PC-9 (cell line): Measurements from ENCODE around the gene DNMT3B. TPM values are rescaled to one million over a fixed set of nuclear protein-coding genes. Genes with fewer than 3 reads are reported as not detected.
A peak's percentile ranks its signal among the peaks of the same experiment; 100 is the strongest.
"Not testable (repeated sequence)": the region's sequence is repeated elsewhere in the genome, so short reads cannot be mapped to it uniquely, and the experiment has no call there.

ENCODE experiments used
- BruUV-seq: library from RNA; stranded (reverse); fragments of 400-500 nt; replicated peaks from 2 replicates; lab custom pipeline; 2021; lab: Mats Ljungman, UMichigan
- CTCF ChIA-PET: fragments of 300-600 bp; sonication (Branson Sonifier 250); formaldehyde crosslinking; loops from one replicate; lab custom pipeline; 2022; ENCODE audit warnings: antibody characterized with exemption; lab: Charles Lee
- POLR2A ChIA-PET: fragments of 300-600 bp; sonication (Branson Sonifier 250); formaldehyde crosslinking; loops from one replicate; lab custom pipeline; 2022; ENCODE audit warnings: antibody characterized with exemption; ENCODE audit not compliant: unreplicated experiment; lab: Charles Lee
- DNase-seq, 2 experiments: peaks; one replicate each; pipeline versions ENCODE4 v3.0.0 to v3.0.0-alpha.2; 2015 to 2022; ENCODE audit warnings: mixed read lengths in 1 of 2
- H2AFZ ChIP-seq: fragments of 200-600 bp; sonication (generic); 2 replicates; pipeline ENCODE4 v1.8.1; 2017; ENCODE audit warnings: antibody characterized with exemption
- H3F3A ChIP-seq: fragments of 200-600 bp; sonication (generic); 2 replicates; pipeline ENCODE4 v1.8.1; 2017; ENCODE audit warnings: antibody characterized with exemption, mild to moderate bottlenecking, low read depth; ENCODE audit not compliant: insufficient read depth
- H3K27ac ChIP-seq: fragments of 200-600 bp; sonication (generic); 2 replicates; pipeline ENCODE4 v1.6.1; 2016; ENCODE audit warnings: mixed run types
- H3K27me3 ChIP-seq: fragments of 200-600 bp; sonication (generic); 2 replicates; pipeline ENCODE4 v1.6.1; 2016; ENCODE audit warnings: low read depth, mixed run types; ENCODE audit not compliant: insufficient read depth
- H3K36me3 ChIP-seq: fragments of 200-600 bp; sonication (generic); 2 replicates; pipeline ENCODE4 v1.6.1; 2016; ENCODE audit warnings: low read depth, mixed run types
- H3K4me1 ChIP-seq: fragments of 200-600 bp; sonication (generic); replicated peaks from 2 replicates; pipeline ENCODE4 v1.6.1; 2016; ENCODE audit warnings: mixed run types; ENCODE audit not compliant: insufficient read depth
- H3K4me2 ChIP-seq: fragments of 200-600 bp; sonication (generic); 2 replicates; pipeline ENCODE4 v1.6.1; 2017; ENCODE audit warnings: mixed run types
- H3K4me3 ChIP-seq: fragments of 200-600 bp; sonication (generic); 2 replicates; pipeline ENCODE4 v1.6.1; 2016; ENCODE audit warnings: mixed run types
- H3K79me2 ChIP-seq: fragments of 200-600 bp; sonication (generic); 2 replicates; pipeline ENCODE4 v1.6.1; 2017; ENCODE audit warnings: low read depth, mixed run types
- H3K9me2 ChIP-seq: fragments of 200-600 bp; sonication (generic); 2 replicates; pipeline ENCODE4 v1.8.1; 2017; ENCODE audit warnings: mild to moderate bottlenecking; ENCODE audit not compliant: insufficient read depth
- H3K9me3 ChIP-seq: fragments of 200-600 bp; sonication (generic); 2 replicates; pipeline ENCODE4 v1.8.1; 2016; ENCODE audit warnings: low read depth; ENCODE audit not compliant: insufficient read depth
- H4K20me1 ChIP-seq: fragments of 200-600 bp; sonication (generic); 2 replicates; pipeline ENCODE4 v1.8.1; 2017; ENCODE audit not compliant: insufficient read depth
- EZH2 ChIP-seq: fragments of 200-600 bp; sonication (generic); IDR thresholded peaks from 2 replicates; pipeline ENCODE4 v1.8.0; 2017; ENCODE audit warnings: antibody characterized with exemption, low read depth
- intact Hi-C: fragments of 100-400 bp; cut with micrococcal nuclease; formaldehyde crosslinking; loops from one replicate; pipeline ENCODE4 v1.10.0; 2022; ENCODE audit not compliant: unreplicated experiment
- total RNA-seq: library from RNA; stranded (reverse); gene quantifications from 2 replicates; pipeline ENCODE4 v1.2.3, GENCODE V29; 2021
- TF ChIP-seq, protein P1 (sequence below): fragments of 200-600 bp; sonication (generic); conservative IDR thresholded peaks from 2 replicates; pipeline ENCODE4 v1.6.1; 2017; ENCODE audit warnings: mixed run types, antibody characterized with exemption, mild to moderate bottlenecking, moderate library complexity

The DNMT3B gene
- total RNA-seq, 1 experiment from 2014 or later: 8.0 TPM

DNA sequence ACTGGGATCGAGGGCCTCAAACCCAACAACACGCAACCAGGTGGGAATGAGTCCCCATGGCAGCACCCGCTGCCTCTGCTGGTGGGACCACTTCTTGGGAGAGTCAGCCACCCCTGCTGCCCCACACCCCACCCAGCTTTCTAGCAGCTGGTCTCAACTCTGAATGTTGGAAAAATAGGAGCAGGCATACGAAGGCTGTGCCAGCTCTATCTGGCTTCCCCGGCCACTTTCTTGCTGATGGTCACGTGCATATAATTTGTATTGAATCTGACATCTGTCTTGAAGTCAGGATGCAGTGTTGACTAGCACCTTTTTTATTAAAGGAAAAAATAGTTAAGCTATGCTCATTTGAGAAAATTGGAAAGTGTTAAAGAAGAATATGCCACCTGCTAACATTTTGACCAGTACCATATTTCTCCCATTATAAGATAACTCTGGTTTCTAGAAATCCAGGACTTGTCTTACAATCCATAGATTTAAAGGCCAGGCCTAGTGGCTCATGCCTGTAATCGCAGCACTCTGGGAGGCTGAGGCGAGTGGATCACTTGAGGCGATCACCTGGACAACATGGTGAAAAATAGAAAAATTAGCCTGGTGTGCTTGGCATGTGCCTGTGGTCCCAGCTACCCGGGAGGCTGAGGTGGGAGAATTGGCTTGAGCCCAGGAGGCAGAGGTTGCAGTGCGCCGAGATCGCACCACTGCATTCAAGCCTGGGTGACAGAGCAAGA lies 30.7 kb downstream of the DNMT3B start:
- POLR2A ChIA-PET: interaction anchor here (0.6 kb wide), 1 partner anchor 27 kb away, joined by 3 read pairs; the partner anchor contains the start of gene MAPRE1
- H3K4me2 ChIP-seq: no peak overlapping the region
- no TSS peak for BruUV-seq

DNA sequence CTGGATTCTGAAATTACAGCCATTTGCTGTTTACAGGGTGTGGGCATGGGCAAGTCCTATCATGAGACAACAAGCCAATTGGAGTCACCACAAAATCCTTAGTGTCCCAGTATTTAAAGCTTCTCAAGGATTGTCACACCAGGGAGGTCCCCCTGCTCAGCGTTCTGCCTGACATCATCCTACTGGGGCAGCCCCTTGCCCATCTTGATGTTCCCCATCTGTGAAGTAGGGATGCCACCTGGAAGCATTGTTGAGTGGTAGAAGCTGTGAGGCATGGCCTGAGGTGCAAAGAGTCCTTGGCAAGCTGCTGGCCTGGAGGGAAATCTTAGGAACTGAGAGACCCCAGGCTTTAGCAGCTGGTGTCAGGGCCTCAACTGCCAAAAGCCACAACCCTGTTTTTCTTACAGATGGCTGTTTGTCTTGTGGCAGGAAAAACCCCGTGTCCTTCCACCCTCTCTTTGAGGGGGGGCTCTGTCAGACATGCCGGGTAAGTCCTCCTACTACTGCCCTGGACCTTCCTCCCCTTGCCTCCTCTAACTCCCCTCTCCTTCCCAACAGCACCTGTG lies 34.3 kb downstream of the DNMT3B start:
- no peak for DNase-seq
- intact Hi-C loops: no loop called here
- H4K20me1 ChIP-seq: no peaks in the 10 kb centered on the region
- H3K79me2 ChIP-seq: no peaks in the 10 kb centered on the region
- H3K27me3 ChIP-seq: no peaks in the 10 kb centered on the region
- no peaks in the 10 kb centered on the region for H3K9me3 ChIP-seq
- no peaks in the 10 kb centered on the region for H3F3A ChIP-seq
- H3K36me3 ChIP-seq: no peaks in the 10 kb centered on the region
- H3K27ac ChIP-seq: no peak overlapping the region
- CTCF ChIA-PET: interaction anchor here (0.8 kb wide), 1 partner anchor 115 kb away, joined by 3 read pairs; no protein-coding TSS in a partner anchor
- no peak overlapping the region for H3K4me3 ChIP-seq
- POLR2A ChIA-PET: interaction anchor here (0.6 kb wide), 1 partner anchor 490 kb away, joined by 12 read pairs; no protein-coding TSS in a partner anchor
- no peak overlapping the region for H2AFZ ChIP-seq
- no TSS peak for BruUV-seq
- TF ChIP-seq, protein P1, sequence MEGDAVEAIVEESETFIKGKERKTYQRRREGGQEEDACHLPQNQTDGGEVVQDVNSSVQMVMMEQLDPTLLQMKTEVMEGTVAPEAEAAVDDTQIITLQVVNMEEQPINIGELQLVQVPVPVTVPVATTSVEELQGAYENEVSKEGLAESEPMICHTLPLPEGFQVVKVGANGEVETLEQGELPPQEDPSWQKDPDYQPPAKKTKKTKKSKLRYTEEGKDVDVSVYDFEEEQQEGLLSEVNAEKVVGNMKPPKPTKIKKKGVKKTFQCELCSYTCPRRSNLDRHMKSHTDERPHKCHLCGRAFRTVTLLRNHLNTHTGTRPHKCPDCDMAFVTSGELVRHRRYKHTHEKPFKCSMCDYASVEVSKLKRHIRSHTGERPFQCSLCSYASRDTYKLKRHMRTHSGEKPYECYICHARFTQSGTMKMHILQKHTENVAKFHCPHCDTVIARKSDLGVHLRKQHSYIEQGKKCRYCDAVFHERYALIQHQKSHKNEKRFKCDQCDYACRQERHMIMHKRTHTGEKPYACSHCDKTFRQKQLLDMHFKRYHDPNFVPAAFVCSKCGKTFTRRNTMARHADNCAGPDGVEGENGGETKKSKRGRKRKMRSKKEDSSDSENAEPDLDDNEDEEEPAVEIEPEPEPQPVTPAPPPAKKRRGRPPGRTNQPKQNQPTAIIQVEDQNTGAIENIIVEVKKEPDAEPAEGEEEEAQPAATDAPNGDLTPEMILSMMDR: no peak
- TF ChIP-seq EZH2: no peak
- H3K9me2 ChIP-seq: no peaks in the 10 kb centered on the region
- no peaks in the 10 kb centered on the region for H3K4me1 ChIP-seq
- no peak overlapping the region for H3K4me2 ChIP-seq

More for the DNA sequence above, 30.7 kb downstream of the DNMT3B start:
- no peaks in the 10 kb centered on the region for H3K36me3 ChIP-seq
- no peaks in the 10 kb centered on the region for H3K27me3 ChIP-seq
- H3K79me2 ChIP-seq: no peaks in the 10 kb centered on the region
- H4K20me1 ChIP-seq: no peaks in the 10 kb centered on the region
- CTCF ChIA-PET: interaction anchor here (0.6 kb wide), 2 partner anchors 15 to 153 kb away, joined by 3 to 4 read pairs; no protein-coding TSS in a partner anchor
- H3F3A ChIP-seq: no peaks in the 10 kb centered on the region
- no peak overlapping the region for H3K4me3 ChIP-seq
- DNase-seq: no peak
- H3K27ac ChIP-seq: no peak overlapping the region
- no peak overlapping the region for H2AFZ ChIP-seq
- TF ChIP-seq EZH2: no peak
- TF ChIP-seq, protein P1: 0 out of 2 replicates have a peak, but pooled peaks have one; percentile 23
- H3K9me2 ChIP-seq: no peaks in the 10 kb centered on the region
- intact Hi-C loops: loop anchor here (5.0 kb wide), 1 partner anchor 499 kb away; no protein-coding TSS in a partner anchor
- H3K4me1 ChIP-seq: no peaks in the 10 kb centered on the region
- H3K9me3 ChIP-seq: no peaks in the 10 kb centered on the region

- intact Hi-C loops: no loop called here
- CTCF ChIA-PET: interaction anchor here (0.8 kb wide), 1 partner anchor 116 kb away, joined by 3 read pairs; no protein-coding TSS in a partner anchor
Observed at GRCh38 chr20:32796981-32797451, 34.8 kb downstream of the DNMT3B start.

DNA sequence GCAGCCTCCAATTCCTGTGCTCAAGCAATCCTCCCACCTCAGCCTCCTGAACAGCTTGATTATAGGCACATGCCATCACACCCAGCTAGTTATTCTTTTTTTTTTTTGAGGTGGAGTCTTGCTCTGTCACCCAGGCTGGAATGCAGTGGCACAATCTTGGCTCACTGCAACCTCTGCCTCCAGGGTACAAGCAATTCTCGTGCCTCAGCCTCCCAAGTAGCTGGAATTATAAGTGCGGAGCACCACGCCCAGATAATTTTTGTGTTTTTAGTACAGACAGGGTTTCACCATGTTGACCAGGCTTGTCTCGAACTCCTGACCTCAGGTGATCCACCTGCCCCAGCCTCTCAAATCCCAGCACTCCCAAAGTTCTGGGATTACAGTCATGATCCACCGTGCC lies 35.4 kb downstream of the DNMT3B start:
- H3K9me3 ChIP-seq, H3K79me2 ChIP-seq, H3K4me1 ChIP-seq, H3F3A ChIP-seq, intact Hi-C loops, H3K4me3 ChIP-seq, H3K27me3 ChIP-seq, H3K36me3 ChIP-seq, H4K20me1 ChIP-seq, H3K9me2 ChIP-seq, CTCF ChIA-PET, POLR2A ChIA-PET, H2AFZ ChIP-seq, H3K4me2 ChIP-seq, DNase-seq, H3K27ac ChIP-seq, BruUV-seq: not testable (repeated sequence)

More at GRCh38 chr20:32796981-32797451, 34.8 kb downstream of the DNMT3B start:
- Histone ChIP-seq H4K20me1 (no peaks in the 10 kb centered on the region), H3K4me3 (no peak overlapping the region), H3F3A (no peaks in the 10 kb centered on the region), H3K9me2 (no peaks in the 10 kb centered on the region), H3K4me1 (no peaks in the 10 kb centered on the region), H3K79me2 (no peaks in the 10 kb centered on the region), H3K27ac (no peak overlapping the region), H3K4me2 (no peak overlapping the region), H2AFZ (no peak overlapping the region), H3K36me3 (no peaks in the 10 kb centered on the region), H3K9me3 (no peaks in the 10 kb centered on the region), H3K27me3 (no peaks in the 10 kb centered on the region)
- TF ChIP-seq, protein P1: no peak
- TF ChIP-seq EZH2: no peak
- no TSS peak for BruUV-seq
- DNase-seq: no peak
- POLR2A ChIA-PET: interaction anchor here (0.6 kb wide), 1 partner anchor 491 kb away, joined by 12 read pairs; no protein-coding TSS in a partner anchor
